HEK293T (cell line): Measurements from ENCODE around the gene PDZD2.

ENCODE experiments used
- CTCF ChIA-PET: fragments of 350-600 bp; formaldehyde crosslinking; extraction: SDS; loops from one replicate; lab custom pipeline; 2021; ENCODE audit warnings: antibody characterized with exemption, inconsistent platforms; lab: Yijun Ruan, JAX
- POLR2A ChIA-PET: fragments of 350-600 bp; formaldehyde crosslinking; extraction: SDS; loops from one replicate; lab custom pipeline; 2020; ENCODE audit warnings: antibody characterized with exemption, inconsistent platforms; lab: Yijun Ruan, JAX
- DNase-seq: peaks from one replicate; pipeline ENCODE4 v3.0.0; 2012; ENCODE audit warnings: mixed read lengths; ENCODE audit errors: extremely low spot score
- ARNT ChIP-seq: fragments of 450-650 bp; IDR thresholded peaks from 2 replicates; pipeline ENCODE4 v1.6.1; 2017; ENCODE audit warnings: mild to moderate bottlenecking
- BHLHE40 ChIP-seq: fragments of 450-650 bp; IDR thresholded peaks from 2 replicates; pipeline ENCODE4 v1.6.1; 2016; ENCODE audit warnings: mild to moderate bottlenecking, moderate library complexity, borderline replicate concordance
- CTBP1 ChIP-seq: fragments of 450-650 bp; IDR thresholded peaks from 2 replicates; pipeline ENCODE4 v1.6.1; 2016; ENCODE audit warnings: borderline replicate concordance
- ELF4 ChIP-seq: fragments of 450-650 bp; IDR thresholded peaks from 2 replicates; pipeline ENCODE4 v1.6.1; 2017; ENCODE audit warnings: antibody characterized with exemption
- FOXA1 ChIP-seq: fragments of 450-650 bp; IDR thresholded peaks from 2 replicates; pipeline ENCODE4 v1.6.1; 2016; ENCODE audit warnings: mild to moderate bottlenecking
- FOXK2 ChIP-seq: fragments of 450-650 bp; IDR thresholded peaks from 2 replicates; pipeline ENCODE4 v1.6.1; 2016; ENCODE audit warnings: mild to moderate bottlenecking
- FOXM1 ChIP-seq: fragments of 450-650 bp; IDR thresholded peaks from 2 replicates; pipeline ENCODE4 v1.6.1; 2017; ENCODE audit warnings: mild to moderate bottlenecking, borderline replicate concordance
- HDGF ChIP-seq: fragments of 450-650 bp; IDR thresholded peaks from 2 replicates; pipeline ENCODE4 v1.6.1; 2017; ENCODE audit warnings: antibody characterized with exemption, borderline replicate concordance
- L3MBTL2 ChIP-seq: fragments of 450-650 bp; conservative IDR thresholded peaks from 2 replicates; pipeline ENCODE4 v1.6.1; 2016; ENCODE audit warnings: mild to moderate bottlenecking
- LEF1 ChIP-seq: fragments of 450-650 bp; IDR thresholded peaks from 2 replicates; pipeline ENCODE4 v1.6.1; 2017; ENCODE audit warnings: mild to moderate bottlenecking, borderline replicate concordance
- NFRKB ChIP-seq: fragments of 450-650 bp; IDR thresholded peaks from 2 replicates; pipeline ENCODE4 v1.6.1; 2016; ENCODE audit warnings: mild to moderate bottlenecking, moderate library complexity
- PKNOX1 ChIP-seq: fragments of 450-650 bp; IDR thresholded peaks from 2 replicates; pipeline ENCODE4 v1.6.1; 2016
- SP1 ChIP-seq: fragments of 450-650 bp; IDR thresholded peaks from 2 replicates; pipeline ENCODE4 v1.6.1; 2017
- SUZ12 ChIP-seq: fragments of 450-650 bp; IDR thresholded peaks from 2 replicates; pipeline ENCODE4 v1.6.1; 2016; ENCODE audit warnings: mild to moderate bottlenecking
- TARDBP ChIP-seq: fragments of 450-650 bp; IDR thresholded peaks from 2 replicates; pipeline ENCODE4 v1.6.1; 2016
- ZNF384 ChIP-seq: fragments of 450-650 bp; IDR thresholded peaks from 2 replicates; pipeline ENCODE4 v1.6.1; 2016

Gene PDZD2

GRCh38 chr5:31664566-31664965 is 25.6 kb downstream of the PDZD2 start:
- ChIA-PET CTCF (no interaction called here), POLR2A (no interaction called here)
- DNase-seq: no peak
- TF ChIP-seq ZNF384: no peak
- TF ChIP-seq HDGF: no peak
- no peak for TF ChIP-seq SUZ12
- no peak for TF ChIP-seq FOXA1
- TF ChIP-seq L3MBTL2: no peak
- no peak for TF ChIP-seq FOXM1
- TF ChIP-seq NFRKB: no peak
- TF ChIP-seq FOXK2: no peak
- TF ChIP-seq BHLHE40: no peak

- DNase-seq: no peak
- POLR2A ChIA-PET: no interaction called here
- TF ChIP-seq TARDBP (no peak), LEF1 (no peak)
- CTCF ChIA-PET: no interaction called here
Observed at GRCh38 chr5:31671339-31671741, 32.4 kb downstream of the PDZD2 start.

- DNase-seq: no peak
- no peak for TF ChIP-seq BHLHE40
- ChIA-PET CTCF (no interaction called here), POLR2A (no interaction called here)
Observed at GRCh38 chr5:31674371-31674951, 35.5 kb downstream of the PDZD2 start.

- TF ChIP-seq ZNF384 (no peak), TARDBP (no peak), NFRKB (no peak), SUZ12 (no peak), HDGF (no peak), PKNOX1 (no peak), BHLHE40 (no peak), SP1 (no peak), L3MBTL2 (no peak), FOXM1 (no peak), FOXA1 (no peak)
- POLR2A ChIA-PET: no interaction called here
- no peak for DNase-seq
- CTCF ChIA-PET: no interaction called here
Observed at GRCh38 chr5:31675472-31675871, 36.5 kb downstream of the PDZD2 start.

GRCh38 chr5:31678180-31678579 is 39.2 kb downstream of the PDZD2 start:
- ChIA-PET POLR2A (no interaction called here), CTCF (no interaction called here)
- DNase-seq: no peak
- TF ChIP-seq ARNT: no peak
- TF ChIP-seq ELF4: no peak
- TF ChIP-seq SP1: no peak
- TF ChIP-seq PKNOX1: no peak
- TF ChIP-seq FOXM1: no peak
- no peak for TF ChIP-seq HDGF
- TF ChIP-seq NFRKB: no peak

- TF ChIP-seq ZNF384: no peak
- TF ChIP-seq FOXA1: no peak
- TF ChIP-seq PKNOX1: no peak
- no peak for TF ChIP-seq NFRKB
- no peak for TF ChIP-seq BHLHE40
- no peak for TF ChIP-seq ELF4
- no peak for TF ChIP-seq SP1
- no peak for TF ChIP-seq LEF1
- TF ChIP-seq SUZ12: no peak
- TF ChIP-seq L3MBTL2: no peak
- no peak for TF ChIP-seq TARDBP
- TF ChIP-seq ARNT: no peak
- TF ChIP-seq FOXM1: no peak
- TF ChIP-seq CTBP1: no peak
- TF ChIP-seq FOXK2: no peak
- no peak for TF ChIP-seq HDGF
- POLR2A ChIA-PET: no interaction called here
- CTCF ChIA-PET: no interaction called here
- DNase-seq: no peak
Observed at GRCh38 chr5:31680528-31680927, 41.6 kb downstream of the PDZD2 start.

GRCh38 chr5:31682025-31682424 is 43.1 kb downstream of the PDZD2 start:
- ChIA-PET CTCF (no interaction called here), POLR2A (no interaction called here)
- no peak for DNase-seq
- TF ChIP-seq CTBP1 (no peak), LEF1 (no peak), FOXA1 (no peak), ZNF384 (no peak), NFRKB (no peak), ELF4 (no peak), HDGF (no peak), FOXK2 (no peak), FOXM1 (no peak), L3MBTL2 (no peak), PKNOX1 (no peak), BHLHE40 (no peak), SP1 (no peak)
